NCI-H2227 (cell line): ENCODE measurements around the gene ABCB10.
A peak's percentile ranks its signal among the peaks of the same experiment; 100 is the strongest.
"Not testable (repeated sequence)": the region's sequence is repeated elsewhere in the genome, so short reads cannot be mapped to it uniquely, and the experiment has no call there.

Experiments used
- DNase-seq: peaks from one replicate; lab custom pipeline; 2025; ENCODE audit not compliant: unreplicated experiment; lab: John Stamatoyannopoulos, UW

Gene ABCB10

DNA sequence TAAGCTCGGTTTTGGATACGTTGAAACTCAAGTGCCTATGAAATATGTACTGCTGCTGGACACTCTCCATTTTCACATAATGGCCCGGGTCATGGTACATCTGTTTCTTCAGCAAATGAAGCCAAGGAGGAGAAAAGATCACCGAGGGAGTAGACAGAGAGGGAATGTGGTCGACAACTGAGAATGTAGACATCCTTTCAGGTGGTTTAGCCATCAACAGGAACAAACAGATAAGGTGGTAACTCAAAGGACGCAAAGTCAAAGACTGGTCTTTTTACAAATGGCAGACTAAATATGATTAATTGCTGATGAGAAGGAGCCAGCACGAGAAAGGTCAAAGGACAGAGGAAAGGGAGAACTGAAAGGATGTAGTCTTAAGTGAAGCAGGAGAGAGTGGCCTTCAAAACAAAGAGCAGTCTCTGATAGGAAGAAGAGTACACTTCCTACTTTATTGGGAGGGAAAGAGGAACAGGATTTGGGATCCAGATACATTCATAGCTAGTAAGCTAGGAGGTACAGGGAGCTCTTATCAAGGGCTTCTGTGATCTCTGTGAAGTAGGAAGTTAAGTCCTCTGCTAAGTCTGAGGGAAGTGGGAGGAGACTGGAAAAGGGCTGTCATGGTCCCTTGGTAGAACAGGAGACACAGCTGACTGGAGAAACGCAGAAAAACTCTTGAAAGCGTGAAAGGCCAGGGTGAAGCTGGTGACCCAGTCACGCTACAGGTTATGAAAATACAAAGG is 78.7 kb downstream of the ABCB10 start:
- DNase-seq = no peak

- DNase-seq = no peak
Observed at GRCh38 chr1:229478852-229479251, 79.7 kb downstream of the ABCB10 start.

DNA sequence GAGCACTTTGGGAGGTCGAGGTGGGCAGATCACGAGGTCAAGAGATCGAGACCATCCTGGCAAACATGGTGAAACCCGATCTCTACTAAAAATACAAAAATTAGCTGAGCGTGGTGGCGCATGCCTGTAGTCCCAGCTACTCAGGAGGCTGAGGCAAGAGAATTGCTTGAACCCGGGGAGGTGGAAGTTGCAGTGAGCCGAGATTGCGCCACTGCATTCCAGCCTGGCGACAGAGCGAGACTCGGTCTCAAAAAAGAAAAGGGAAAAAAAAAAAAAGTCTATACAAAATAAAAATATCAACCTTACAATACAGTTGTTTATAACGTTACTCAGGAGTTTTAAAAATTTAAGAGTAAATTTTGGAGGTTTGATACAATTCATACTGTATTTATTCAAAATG is 82.6 kb downstream of the ABCB10 start:
- DNase-seq = not testable (repeated sequence)

- no peak for DNase-seq
Observed at GRCh38 chr1:229474509-229474908, 84.0 kb downstream of the ABCB10 start.

GRCh38 chr1:229471175-229471574 is 87.3 kb downstream of the ABCB10 start:
- DNase-seq = no peak

DNA sequence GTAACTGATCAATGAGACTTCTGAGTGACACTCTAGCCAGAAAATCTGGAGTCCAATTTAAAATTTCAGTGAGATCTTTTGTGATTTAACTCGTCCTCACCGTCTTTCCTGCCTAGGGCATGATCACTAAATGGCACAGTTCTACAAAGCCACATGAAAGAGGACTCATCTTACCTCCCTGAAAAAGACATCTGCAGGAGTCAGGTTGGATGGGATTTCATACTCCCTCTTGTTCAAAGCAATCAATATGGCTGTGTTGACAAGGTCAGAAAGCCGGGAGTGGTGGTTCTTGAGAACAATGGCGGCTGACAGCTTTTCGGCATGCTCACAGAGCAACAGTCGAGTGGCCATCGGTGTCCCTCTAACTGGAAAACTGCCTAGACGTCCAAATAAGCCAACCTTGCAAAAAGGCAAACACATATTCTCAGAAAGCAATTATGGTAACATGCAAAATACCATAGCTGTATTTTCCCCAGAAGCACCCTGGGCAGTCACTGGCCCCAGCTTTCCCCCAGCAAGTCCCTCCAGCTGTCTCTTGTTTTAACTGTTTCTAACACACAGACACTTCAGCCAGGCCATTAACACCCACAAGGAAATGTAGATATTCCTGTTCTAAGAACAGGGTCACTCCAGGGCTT is 88.0 kb downstream of the ABCB10 start:
- peak; percentile 22 for DNase-seq

DNA sequence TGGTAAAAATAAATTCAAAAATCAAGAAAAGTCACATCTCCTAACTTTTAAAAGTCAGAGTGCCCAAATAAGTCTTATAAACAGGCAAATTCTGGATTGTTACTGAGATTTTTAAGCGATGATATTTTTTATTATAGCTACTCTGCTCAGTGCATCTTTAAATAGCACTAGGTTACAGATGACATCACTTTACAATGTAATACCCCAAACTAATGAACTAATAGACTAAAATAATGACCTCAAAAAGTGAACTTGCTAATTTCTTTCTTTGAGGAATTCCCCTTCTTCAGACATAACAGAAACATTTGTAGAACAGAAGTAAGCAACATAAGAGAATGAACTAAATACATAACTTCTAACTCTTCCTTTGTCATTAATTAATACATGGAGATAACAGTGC is 91.6 kb downstream of the ABCB10 start:
- DNase-seq = no peak
